GM21390 (cell line): Measurements from ENCODE around the gene RYR2.
"Not testable (repeated sequence)": the region's sequence is repeated elsewhere in the genome, so short reads cannot be mapped to it uniquely, and the experiment has no call there.

Experiments
- ATAC-seq: cut with Tn5 transposase; IDR thresholded peaks from one replicate; pipeline ENCODE4 v1.9.1; 2021; ENCODE audit not compliant: unreplicated experiment

Gene RYR2

GRCh38 chr1:237832858-237833257, 790.9 kb downstream of the RYR2 start:
- ATAC-seq, result no peak

- no peak for ATAC-seq
These were observed 792.1 kb downstream of the RYR2 start for GRCh38 chr1:237834048-237834447.

- no peak for ATAC-seq
These were observed 792.5 kb downstream of the RYR2 start for GRCh38 chr1:237834461-237834860.

GRCh38 chr1:237838320-237838719, 796.3 kb downstream of the RYR2 start:
- no peak for ATAC-seq

- no peak for ATAC-seq
These were observed 797.0 kb downstream of the RYR2 start for GRCh38 chr1:237838904-237839534.

GRCh38 chr1:237841485-237841884, 799.5 kb downstream of the RYR2 start:
- ATAC-seq, result no peak

GRCh38 chr1:237843516-237843915, 801.5 kb downstream of the RYR2 start:
- ATAC-seq, result not testable (repeated sequence)

GRCh38 chr1:237851210-237851845, 809.3 kb downstream of the RYR2 start:
- ATAC-seq, result peak; percentile 87

- no peak for ATAC-seq
These were observed 810.4 kb downstream of the RYR2 start for GRCh38 chr1:237852342-237852741.

GRCh38 chr1:237857455-237857854, 815.5 kb downstream of the RYR2 start:
- no peak for ATAC-seq

GRCh38 chr1:237858992-237859391, 817.0 kb downstream of the RYR2 start:
- ATAC-seq, result no peak

GRCh38 chr1:237861944-237862343, 820.0 kb downstream of the RYR2 start:
- ATAC-seq, result no peak

GRCh38 chr1:237863234-237863633, 821.2 kb downstream of the RYR2 start:
- no peak for ATAC-seq

- ATAC-seq, result peak; percentile 87
These were observed 822.6 kb downstream of the RYR2 start for GRCh38 chr1:237864338-237865244.

- ATAC-seq, result no peak
These were observed 825.5 kb downstream of the RYR2 start for GRCh38 chr1:237867380-237867888.

- no peak for ATAC-seq
These were observed 827.0 kb downstream of the RYR2 start for GRCh38 chr1:237868817-237869600.

- no peak for ATAC-seq
These were observed 831.7 kb downstream of the RYR2 start for GRCh38 chr1:237873487-237874211.

GRCh38 chr1:237875291-237875690, 833.3 kb downstream of the RYR2 start:
- no peak for ATAC-seq

- no peak for ATAC-seq
These were observed 835.6 kb downstream of the RYR2 start for GRCh38 chr1:237877631-237878030.

GRCh38 chr1:237878406-237878805, 836.4 kb downstream of the RYR2 start:
- no peak for ATAC-seq
